ENCODE results near the gene DLG3. TPM values are rescaled to one million over a fixed set of nuclear protein-coding genes. Genes with fewer than 3 reads are reported as not detected.

DLG3 gene
- total RNA-seq, 1 experiment from 2014 or later = 26.4 TPM

GRCh38 chrX:70456256-70456655 lies 11.6 kb downstream of the DLG3 start:
- no peaks in the 10 kb centered on the region for H3K27me3 ChIP-seq (ENCODE audit: low read length)
- no peaks in the 10 kb centered on the region; the same call in none of the 2 replicates for H3K36me3 ChIP-seq (ENCODE audit: low read depth, low read length)
- no peaks in the 10 kb centered on the region for H3K9me2 ChIP-seq (replicated peaks; ENCODE audit: low read length)
- peak overlapping the region; percentile 83 for H3K4me2 ChIP-seq (ENCODE audit: low read length)
- DNase-seq (no peak), ATAC-seq (no peak)
- BruUV-seq (replicated peaks) = no TSS peak
- H4K20me1 ChIP-seq (ENCODE audit: low read length) = peaks cover 8% of the 10 kb centered on the region; the same call in 1 of the 2 replicates
- ChIA-PET POLR2A (ENCODE audit: unreplicated experiment) (interaction anchor here (1.0 kb wide), 1 partner anchor 20 kb away, joined by 4 read pairs; no protein-coding TSS in a partner anchor), CTCF (interaction anchor here (0.6 to 1.0 kb wide), 5 partner anchors 33 to 323 kb away, joined by 3 to 4 read pairs (median 3); partner anchors contain the start of genes GDPD2 and IGBP1)
- peaks cover 33% of the 10 kb centered on the region for H3K4me1 ChIP-seq (ENCODE audit: insufficient read depth, low read length)
- H3K9ac ChIP-seq (ENCODE audit: low read length) = peak overlapping the region; percentile 96
- H3K9me3 ChIP-seq (ENCODE audit: low read length) = no peaks in the 10 kb centered on the region
- peak overlapping the region; percentile 98 for H3K4me3 ChIP-seq (ENCODE audit: low read length)
- H3K27ac ChIP-seq (ENCODE audit: low read length) = peak overlapping the region; percentile 89
- peaks cover 64% of the 10 kb centered on the region for H3K79me2 ChIP-seq (ENCODE audit: low read length)
- H2AFZ ChIP-seq (ENCODE audit: low read length) = peak overlapping the region; percentile 85; the same call in 1 of the 2 replicates
- intact Hi-C loops (cut with micrococcal nuclease) = no loop called here
- no peaks in the 10 kb centered on the region for H3F3A ChIP-seq (ENCODE audit: low read length, unreplicated experiment)
- TF ChIP-seq EZH2phosphoT487 (IDR thresholded peaks at IDR 0.05; ENCODE audit: borderline replicate concordance, low read length) (no peak), CTCF (conservative IDR thresholded peaks at IDR 0.05; ENCODE audit: low read depth, low read length) (no peak), EZH2 (IDR thresholded peaks at IDR 0.05; ENCODE audit: low read length, unreplicated experiment) (no peak)

- Histone ChIP-seq H3K4me3 (ENCODE audit: low read length) (no peak overlapping the region), H3K27me3 (ENCODE audit: low read length) (no peaks in the 10 kb centered on the region), H3K79me2 (ENCODE audit: low read length) (peaks cover 76% of the 10 kb centered on the region), H3K27ac (ENCODE audit: low read length) (no peak overlapping the region), H3K4me2 (ENCODE audit: low read length) (no peak overlapping the region), H3K9me3 (ENCODE audit: low read length) (no peaks in the 10 kb centered on the region), H3K4me1 (ENCODE audit: insufficient read depth, low read length) (peaks cover 13% of the 10 kb centered on the region), H3F3A (ENCODE audit: low read length, unreplicated experiment) (no peaks in the 10 kb centered on the region), H2AFZ (ENCODE audit: low read length) (no peak overlapping the region), H3K9ac (ENCODE audit: low read length) (no peak overlapping the region), H4K20me1 (ENCODE audit: low read length) (peaks cover 8% of the 10 kb centered on the region; the same call in 1 of the 2 replicates), H3K36me3 (ENCODE audit: low read depth, low read length) (no peaks in the 10 kb centered on the region; the same call in none of the 2 replicates), H3K9me2 (replicated peaks; ENCODE audit: low read length) (no peaks in the 10 kb centered on the region)
- intact Hi-C loops (cut with micrococcal nuclease) = no loop called here
- no TSS peak for BruUV-seq (replicated peaks)
- ChIA-PET CTCF (no interaction called here), POLR2A (ENCODE audit: unreplicated experiment) (no interaction called here)
- no peak for DNase-seq
- no peak for ATAC-seq
- TF ChIP-seq EZH2 (IDR thresholded peaks at IDR 0.05; ENCODE audit: low read length, unreplicated experiment) (no peak), CTCF (conservative IDR thresholded peaks at IDR 0.05; ENCODE audit: low read depth, low read length) (no peak), EZH2phosphoT487 (IDR thresholded peaks at IDR 0.05; ENCODE audit: borderline replicate concordance, low read length) (no peak)
These were observed 16.4 kb downstream of the DLG3 start for GRCh38 chrX:70461026-70461425.

GRCh38 chrX:70464051-70464450 lies 19.4 kb downstream of the DLG3 start:
- ATAC-seq (no peak), DNase-seq (no peak)
- H3F3A ChIP-seq (ENCODE audit: low read length, unreplicated experiment) = no peaks in the 10 kb centered on the region
- CTCF ChIA-PET = no interaction called here
- TF ChIP-seq CTCF (conservative IDR thresholded peaks at IDR 0.05; ENCODE audit: low read depth, low read length) (no peak), EZH2 (IDR thresholded peaks at IDR 0.05; ENCODE audit: low read length, unreplicated experiment) (no peak), EZH2phosphoT487 (IDR thresholded peaks at IDR 0.05; ENCODE audit: borderline replicate concordance, low read length) (no peak)
- H2AFZ ChIP-seq (ENCODE audit: low read length) = no peak overlapping the region
- no peak overlapping the region for H3K27ac ChIP-seq (ENCODE audit: low read length)
- no peaks in the 10 kb centered on the region; the same call in none of the 2 replicates for H3K36me3 ChIP-seq (ENCODE audit: low read depth, low read length)
- no TSS peak for BruUV-seq (replicated peaks)
- H3K9me2 ChIP-seq (replicated peaks; ENCODE audit: low read length) = no peaks in the 10 kb centered on the region
- no peak overlapping the region for H3K4me2 ChIP-seq (ENCODE audit: low read length)
- intact Hi-C loops (cut with micrococcal nuclease) = no loop called here
- no peaks in the 10 kb centered on the region for H3K9me3 ChIP-seq (ENCODE audit: low read length)
- POLR2A ChIA-PET (ENCODE audit: unreplicated experiment) = no interaction called here
- no peak overlapping the region for H3K4me3 ChIP-seq (ENCODE audit: low read length)
- peaks cover 52% of the 10 kb centered on the region for H3K79me2 ChIP-seq (ENCODE audit: low read length)
- H3K27me3 ChIP-seq (ENCODE audit: low read length) = no peaks in the 10 kb centered on the region
- no peaks in the 10 kb centered on the region for H4K20me1 ChIP-seq (ENCODE audit: low read length)
- H3K4me1 ChIP-seq (ENCODE audit: insufficient read depth, low read length) = no peaks in the 10 kb centered on the region
- no peak overlapping the region for H3K9ac ChIP-seq (ENCODE audit: low read length)

All from PC-3 (cell line).